ENCODE results near the gene CCDC196.
"Not testable (repeated sequence)": the region's sequence is repeated elsewhere in the genome, so short reads cannot be mapped to it uniquely, and the experiment has no call there.

CCDC196 gene

GRCh38 chr14:66540038-66540437 is 53.9 kb downstream of the CCDC196 start:
- no peak for TF ChIP-seq CTCF (IDR thresholded peaks at IDR 0.05; ENCODE audit: low read depth, low read length)
- no peak for DNase-seq (ENCODE audit: low read depth, low spot score)
- H3K4me3 ChIP-seq (ENCODE audit: low read depth, low read length): no peak overlapping the region
- in situ Hi-C loops (cut with HindIII; ENCODE audit: low sequenced_read_pairs): no loop called here

GRCh38 chr14:66541627-66542026 is 55.5 kb downstream of the CCDC196 start:
- in situ Hi-C loops (cut with HindIII; ENCODE audit: low sequenced_read_pairs): no loop called here
- TF ChIP-seq CTCF (IDR thresholded peaks at IDR 0.05; ENCODE audit: low read depth, low read length): no peak

GRCh38 chr14:66543996-66544395 is 57.8 kb downstream of the CCDC196 start:
- H3K4me3 ChIP-seq (ENCODE audit: low read depth, low read length): no peak overlapping the region
- no peak for TF ChIP-seq CTCF (IDR thresholded peaks at IDR 0.05; ENCODE audit: low read depth, low read length)
- in situ Hi-C loops (cut with HindIII; ENCODE audit: low sequenced_read_pairs): no loop called here
- no peak for DNase-seq (ENCODE audit: low read depth, low spot score)

More at GRCh38 chr14:66541627-66542026, 55.5 kb downstream of the CCDC196 start:
- no peak for DNase-seq (ENCODE audit: low read depth, low spot score)
- H3K4me3 ChIP-seq (ENCODE audit: low read depth, low read length): no peak overlapping the region

- H3K4me3 ChIP-seq (ENCODE audit: low read depth, low read length); DNase-seq (ENCODE audit: low read depth, low spot score); in situ Hi-C loops (cut with HindIII; ENCODE audit: low sequenced_read_pairs): not testable (repeated sequence)
These were observed 59.0 kb downstream of the CCDC196 start for GRCh38 chr14:66545191-66545590.

- H3K4me3 ChIP-seq (ENCODE audit: low read depth, low read length); in situ Hi-C loops (cut with HindIII; ENCODE audit: low sequenced_read_pairs): not testable (repeated sequence)
These were observed 59.6 kb downstream of the CCDC196 start for GRCh38 chr14:66545751-66546150.

More at GRCh38 chr14:66545751-66546150, 59.6 kb downstream of the CCDC196 start:
- not testable (repeated sequence) for DNase-seq (ENCODE audit: low read depth, low spot score)
